SK-N-SH treated with all-trans-retinoic acid at 6 μM for 48 hours (cell line): ENCODE measurements around the gene TRIM10.

Experiments
- ATAC-seq: fragments of 200-7000 bp; cut with Tn5 transposase; 3 replicates; pipeline ENCODE4 v1.9.1; 2020; ENCODE audit warnings: mild to moderate bottlenecking, moderate library complexity
- ARNTL ChIP-seq: fragments of 450-650 bp; formaldehyde crosslinking; IDR thresholded peaks from 2 replicates; pipeline ENCODE4 v1.5.0; 2020; ENCODE audit warnings: low read depth, mild to moderate bottlenecking, moderate library complexity, borderline replicate concordance
- BACH2 ChIP-seq: fragments of 250-450 bp; sonication (Bioruptor Pico); IDR thresholded peaks from 2 replicates; pipeline ENCODE4 v1.9.0; 2021; ENCODE audit warnings: mild to moderate bottlenecking, borderline replicate concordance
- CREB5 ChIP-seq: fragments of 250-450 bp; sonication (Bioruptor Pico); IDR thresholded peaks from 2 replicates; pipeline ENCODE4 v1.5.1; 2020; ENCODE audit warnings: low read depth, mild to moderate bottlenecking, moderate library complexity
- CSDC2 ChIP-seq: fragments of 250-450 bp; sonication (Bioruptor Pico); IDR thresholded peaks from 2 replicates; pipeline ENCODE4 v1.5.0; 2020; ENCODE audit warnings: mild to moderate bottlenecking, moderate library complexity
- CSRNP3 ChIP-seq: fragments of 250-450 bp; sonication (Bioruptor Pico); IDR thresholded peaks from 2 replicates; pipeline ENCODE4 v1.5.1; 2021; ENCODE audit warnings: mild to moderate bottlenecking, moderate library complexity
- ESRRG ChIP-seq: fragments of 250-450 bp; sonication (Bioruptor Pico); IDR thresholded peaks from 2 replicates; pipeline ENCODE4 v1.6.1; 2021; ENCODE audit warnings: mild to moderate bottlenecking
- GLIS3 ChIP-seq: fragments of 250-450 bp; sonication (Bioruptor Pico); IDR thresholded peaks from 2 replicates; pipeline ENCODE4 v1.5.0; 2020; ENCODE audit warnings: mild to moderate bottlenecking, moderate library complexity
- ISL1 ChIP-seq: fragments of 250-450 bp; sonication (Bioruptor Pico); IDR thresholded peaks from 2 replicates; pipeline ENCODE4 v2.1.2; 2022; ENCODE audit warnings: mild to moderate bottlenecking, moderate library complexity
- OSR1 ChIP-seq: fragments of 250-450 bp; sonication (Bioruptor Pico); IDR thresholded peaks from 2 replicates; pipeline ENCODE4 v1.8.0; 2022; ENCODE audit warnings: moderate library complexity, mild to moderate bottlenecking, inconsistent platforms
- PATZ1 ChIP-seq: fragments of 250-450 bp; sonication (Bioruptor Pico); IDR thresholded peaks from 2 replicates; pipeline ENCODE4 v1.8.0; 2020; ENCODE audit warnings: mild to moderate bottlenecking, moderate library complexity, borderline replicate concordance
- POU6F1 ChIP-seq: fragments of 250-450 bp; sonication (Bioruptor Pico); IDR thresholded peaks from 2 replicates; pipeline ENCODE4 v1.8.0; 2021; ENCODE audit warnings: low read depth, mild to moderate bottlenecking, moderate library complexity, borderline replicate concordance
- PPARA ChIP-seq: fragments of 250-450 bp; sonication (Bioruptor Pico); IDR thresholded peaks from 2 replicates; pipeline ENCODE4 v1.5.0; 2020; ENCODE audit warnings: mild to moderate bottlenecking, borderline replicate concordance
- RARB ChIP-seq: fragments of 250-450 bp; sonication (Bioruptor Pico); IDR thresholded peaks from 2 replicates; pipeline ENCODE4 v1.8.0; 2021; ENCODE audit warnings: mild to moderate bottlenecking, moderate library complexity
- TCF4 ChIP-seq: fragments of 250-450 bp; sonication (Bioruptor Pico); IDR thresholded peaks from 2 replicates; pipeline ENCODE4 v1.8.0; 2021; ENCODE audit warnings: mild to moderate bottlenecking, moderate library complexity, borderline replicate concordance
- TOX ChIP-seq: fragments of 250-450 bp; sonication (Bioruptor Pico); IDR thresholded peaks from 2 replicates; pipeline ENCODE4 v1.8.0; 2021; ENCODE audit warnings: mild to moderate bottlenecking, moderate library complexity, borderline replicate concordance
- TSHZ2 ChIP-seq: fragments of 250-450 bp; sonication (Bioruptor Pico); IDR thresholded peaks from 2 replicates; pipeline ENCODE4 v1.5.0; 2020; ENCODE audit warnings: mild to moderate bottlenecking, moderate library complexity
- ZC3H10 ChIP-seq: fragments of 250-450 bp; sonication (Bioruptor Pico); IDR thresholded peaks from 2 replicates; pipeline ENCODE4 v1.5.1; 2021; ENCODE audit warnings: mild to moderate bottlenecking, moderate library complexity
- ZFP3 ChIP-seq: fragments of 250-450 bp; sonication (Bioruptor Pico); IDR thresholded peaks from 2 replicates; pipeline ENCODE4 v1.5.0; 2020; ENCODE audit warnings: mild to moderate bottlenecking, moderate library complexity
- ZFP30 ChIP-seq: fragments of 450-650 bp; formaldehyde crosslinking; IDR thresholded peaks from 2 replicates; pipeline ENCODE4 v1.5.0; 2022; ENCODE audit warnings: mild to moderate bottlenecking, moderate library complexity
- ZNF565 ChIP-seq: fragments of 450-650 bp; formaldehyde crosslinking; conservative IDR thresholded peaks from 2 replicates; pipeline ENCODE4 v1.5.0; 2020; ENCODE audit warnings: low read depth, mild to moderate bottlenecking, moderate library complexity
- ZNF70 ChIP-seq: fragments of 450-650 bp; formaldehyde crosslinking; IDR thresholded peaks from 2 replicates; pipeline ENCODE4 v1.5.0; 2020; ENCODE audit warnings: mild to moderate bottlenecking, moderate library complexity
- ZNF8 ChIP-seq: fragments of 450-650 bp; formaldehyde crosslinking; IDR thresholded peaks from 2 replicates; pipeline ENCODE4 v1.5.0; 2020; ENCODE audit warnings: mild to moderate bottlenecking, moderate library complexity

Gene TRIM10

GRCh38 chr6:30116724-30117123 lies 44.3 kb downstream of the TRIM10 start:
- TF ChIP-seq ZNF565 (CRISPR knock-in tag), result no peak
- no peak for TF ChIP-seq ZNF8 (CRISPR knock-in tag)
- TF ChIP-seq TOX, result no peak
- TF ChIP-seq CSDC2 (CRISPR knock-in tag), result no peak
- TF ChIP-seq RARB, result no peak
- TF ChIP-seq CSRNP3 (CRISPR knock-in tag), result no peak
- no peak for TF ChIP-seq CREB5 (CRISPR knock-in tag)
- no peak for TF ChIP-seq OSR1 (CRISPR knock-in tag)
- TF ChIP-seq ZFP3 (CRISPR knock-in tag), result no peak
- no peak for TF ChIP-seq TCF4 (CRISPR knock-in tag)
- TF ChIP-seq ZC3H10 (CRISPR knock-in tag), result no peak
- TF ChIP-seq GLIS3 (CRISPR knock-in tag), result no peak
- TF ChIP-seq BACH2 (CRISPR knock-in tag), result no peak
- TF ChIP-seq POU6F1 (CRISPR knock-in tag), result no peak
- TF ChIP-seq ARNTL (CRISPR knock-in tag), result no peak
- TF ChIP-seq ESRRG (CRISPR knock-in tag), result no peak
- no peak for TF ChIP-seq ISL1 (CRISPR knock-in tag)
- TF ChIP-seq ZNF70, result no peak
- TF ChIP-seq PPARA (CRISPR knock-in tag), result no peak
- no peak for TF ChIP-seq PATZ1 (CRISPR knock-in tag)
- ATAC-seq, result peak; percentile 57; the same call in 2 of the 3 replicates

- ATAC-seq, result no peak
- TF ChIP-seq CREB5 (CRISPR knock-in tag), result no peak
- TF ChIP-seq TOX, result no peak
- no peak for TF ChIP-seq ARNTL (CRISPR knock-in tag)
- no peak for TF ChIP-seq TCF4 (CRISPR knock-in tag)
- no peak for TF ChIP-seq ZNF565 (CRISPR knock-in tag)
- no peak for TF ChIP-seq OSR1 (CRISPR knock-in tag)
- TF ChIP-seq GLIS3 (CRISPR knock-in tag), result no peak
- no peak for TF ChIP-seq BACH2 (CRISPR knock-in tag)
- TF ChIP-seq ZFP3 (CRISPR knock-in tag), result no peak
- no peak for TF ChIP-seq RARB
- no peak for TF ChIP-seq CSRNP3 (CRISPR knock-in tag)
- TF ChIP-seq ZC3H10 (CRISPR knock-in tag), result no peak
- TF ChIP-seq CSDC2 (CRISPR knock-in tag), result no peak
- no peak for TF ChIP-seq ISL1 (CRISPR knock-in tag)
- no peak for TF ChIP-seq PATZ1 (CRISPR knock-in tag)
- TF ChIP-seq ZFP30 (CRISPR knock-in tag), result no peak
- TF ChIP-seq TSHZ2, result no peak
- TF ChIP-seq ESRRG (CRISPR knock-in tag), result no peak
These were observed 47.2 kb downstream of the TRIM10 start for GRCh38 chr6:30113841-30114240.
